ENCODE results near the gene CACNA1S.

- no peak for TF ChIP-seq CTCF (IDR thresholded peaks at IDR 0.05; ENCODE audit: low read length)
- TF ChIP-seq EZH2phosphoT487 (IDR thresholded peaks at IDR 0.05; ENCODE audit: low read length) = no peak
- no peak for TF ChIP-seq EZH2 (optimal IDR thresholded peaks at IDR 0.05; ENCODE audit: low read depth, low read length)
These were observed 95.0 kb downstream of the CACNA1S start for GRCh38 chr1:201016943-201017827.

Measured in MM.1S (cell line).